ENCODE measurements around the gene WDFY4. TPM values are rescaled to one million over a fixed set of nuclear protein-coding genes. Genes with fewer than 3 reads are reported as not detected.

WDFY4 gene
- total RNA-seq, 3 donors from 2014 or later, result 0.53 to 3.9 (median 0.89) TPM

DNA sequence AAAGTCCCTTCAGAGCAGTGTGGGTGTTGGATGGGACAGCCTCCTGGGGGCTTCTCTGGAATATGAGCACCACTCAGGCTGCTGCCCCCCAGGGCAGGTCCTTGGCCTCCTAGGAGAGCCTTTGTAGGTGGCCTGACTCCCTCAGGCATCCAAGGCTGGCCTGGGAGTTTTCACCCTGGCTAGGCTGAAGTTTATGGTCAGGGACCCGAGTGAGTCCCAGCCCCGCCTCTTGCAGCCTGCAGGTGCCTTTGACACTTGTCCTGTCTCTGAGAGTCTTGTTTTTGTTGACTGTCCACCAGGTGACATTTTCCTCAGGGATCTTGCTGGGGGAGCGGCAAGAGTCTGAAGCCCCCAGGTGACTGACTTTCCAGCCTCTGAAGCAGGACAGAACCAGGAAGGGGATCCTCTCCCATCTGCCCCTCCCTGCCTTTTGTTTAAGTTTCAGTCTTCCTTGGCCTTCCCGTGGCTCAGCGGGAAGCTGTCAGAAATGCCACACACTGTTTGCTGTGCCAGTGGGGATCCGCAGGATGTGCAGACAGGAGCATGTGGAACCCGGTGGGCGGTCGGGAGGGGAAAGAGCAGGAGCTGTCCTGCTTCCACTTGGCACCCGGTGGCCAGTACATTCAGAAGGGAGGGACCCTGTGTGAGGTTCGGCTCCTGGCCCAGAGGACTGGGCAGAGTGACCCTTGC lies 195.5 kb downstream of the WDFY4 start:
- Mint-ChIP-seq H3K4me3 (no peak overlapping the region), H3K4me1 (ENCODE audit: low read depth) (no peaks in the 10 kb centered on the region), H3K27me3 (ENCODE audit: low read depth) (peaks cover 4% of the 10 kb centered on the region), H3K9me3 (no peaks in the 10 kb centered on the region), H3K36me3 (ENCODE audit: insufficient read depth) (no peaks in the 10 kb centered on the region)
- no peak for DNase-seq
- ATAC-seq, result no peak

DNA sequence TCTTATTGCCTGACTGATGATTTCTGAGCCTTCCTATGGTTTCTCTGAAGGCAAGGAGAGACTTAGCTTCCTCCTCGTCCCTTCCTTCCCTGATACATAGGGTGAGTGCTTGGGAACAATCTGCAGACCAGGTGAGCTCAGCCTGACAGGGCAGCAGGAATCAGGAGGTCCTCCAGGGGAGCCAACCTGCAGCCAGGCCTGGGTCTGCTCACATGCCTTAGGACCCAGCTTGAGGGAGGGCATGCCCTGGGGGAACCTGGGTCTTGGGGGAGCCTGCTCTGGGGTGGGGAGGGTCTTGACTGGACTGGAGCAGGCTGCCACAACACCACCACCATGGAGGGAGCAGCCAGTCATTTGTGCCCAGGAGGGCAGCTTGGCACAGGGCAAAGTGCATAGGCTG lies 197.3 kb downstream of the WDFY4 start:
- ATAC-seq (no peak), DNase-seq (no peak)
- Mint-ChIP-seq H3K4me3 (no peak overlapping the region), H3K36me3 (ENCODE audit: insufficient read depth) (no peaks in the 10 kb centered on the region), H3K4me1 (ENCODE audit: low read depth) (no peaks in the 10 kb centered on the region), H3K9me3 (no peaks in the 10 kb centered on the region), H3K27me3 (ENCODE audit: low read depth) (peaks cover 4% of the 10 kb centered on the region)

DNA sequence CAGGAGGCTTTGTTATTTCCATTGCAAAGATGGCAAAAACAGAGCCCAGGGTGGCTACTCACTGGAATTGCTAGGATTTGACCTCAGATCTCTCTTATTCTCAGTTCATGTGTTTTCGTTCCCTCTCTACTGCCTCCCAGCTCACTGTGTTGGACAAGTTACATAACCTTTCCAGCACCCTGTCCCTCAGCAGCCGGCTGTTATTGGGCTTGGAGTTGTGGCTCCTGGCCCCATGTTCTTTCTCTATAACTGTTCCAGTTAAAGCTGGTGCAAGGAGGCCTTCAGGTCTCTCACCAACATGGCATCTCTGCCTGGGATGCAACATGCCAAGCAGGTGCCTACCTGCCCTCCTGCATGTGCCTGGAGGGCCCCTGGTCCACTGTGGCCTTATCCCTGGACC lies 198.2 kb downstream of the WDFY4 start:
- ATAC-seq (no peak), DNase-seq (no peak)
- Mint-ChIP-seq H3K4me3 (no peak overlapping the region), H3K4me1 (ENCODE audit: low read depth) (no peaks in the 10 kb centered on the region), H3K9me3 (no peaks in the 10 kb centered on the region), H3K36me3 (ENCODE audit: insufficient read depth) (no peaks in the 10 kb centered on the region), H3K27me3 (ENCODE audit: low read depth) (peaks cover 4% of the 10 kb centered on the region)

DNA sequence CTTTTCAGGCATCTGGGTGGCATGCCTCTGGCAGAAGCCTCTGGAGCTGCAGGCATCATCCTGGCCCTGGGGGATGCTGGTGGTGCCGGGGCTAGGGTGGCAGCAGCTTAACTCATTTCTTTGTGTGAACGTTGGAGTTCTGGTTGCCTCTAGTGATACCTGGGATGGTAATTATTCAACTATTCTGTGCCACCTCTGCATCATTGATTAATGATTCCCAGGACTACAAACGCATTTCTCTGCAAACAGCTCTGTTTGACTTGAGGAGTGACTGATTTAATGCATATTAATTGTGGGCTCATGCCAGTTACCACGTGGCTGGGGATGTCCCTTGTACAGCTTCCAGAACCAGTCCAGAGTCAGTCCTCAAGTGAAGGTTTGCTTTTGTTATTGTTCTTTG lies 199.0 kb downstream of the WDFY4 start:
- no peaks in the 10 kb centered on the region for H3K36me3 Mint-ChIP-seq (ENCODE audit: insufficient read depth)
- peaks cover 6% of the 10 kb centered on the region for H3K27me3 Mint-ChIP-seq (ENCODE audit: low read depth)
- DNase-seq (no peak), ATAC-seq (no peak)
- H3K4me3 Mint-ChIP-seq, result no peak overlapping the region
- H3K9me3 Mint-ChIP-seq, result no peaks in the 10 kb centered on the region
- H3K4me1 Mint-ChIP-seq (ENCODE audit: low read depth), result no peaks in the 10 kb centered on the region

DNA sequence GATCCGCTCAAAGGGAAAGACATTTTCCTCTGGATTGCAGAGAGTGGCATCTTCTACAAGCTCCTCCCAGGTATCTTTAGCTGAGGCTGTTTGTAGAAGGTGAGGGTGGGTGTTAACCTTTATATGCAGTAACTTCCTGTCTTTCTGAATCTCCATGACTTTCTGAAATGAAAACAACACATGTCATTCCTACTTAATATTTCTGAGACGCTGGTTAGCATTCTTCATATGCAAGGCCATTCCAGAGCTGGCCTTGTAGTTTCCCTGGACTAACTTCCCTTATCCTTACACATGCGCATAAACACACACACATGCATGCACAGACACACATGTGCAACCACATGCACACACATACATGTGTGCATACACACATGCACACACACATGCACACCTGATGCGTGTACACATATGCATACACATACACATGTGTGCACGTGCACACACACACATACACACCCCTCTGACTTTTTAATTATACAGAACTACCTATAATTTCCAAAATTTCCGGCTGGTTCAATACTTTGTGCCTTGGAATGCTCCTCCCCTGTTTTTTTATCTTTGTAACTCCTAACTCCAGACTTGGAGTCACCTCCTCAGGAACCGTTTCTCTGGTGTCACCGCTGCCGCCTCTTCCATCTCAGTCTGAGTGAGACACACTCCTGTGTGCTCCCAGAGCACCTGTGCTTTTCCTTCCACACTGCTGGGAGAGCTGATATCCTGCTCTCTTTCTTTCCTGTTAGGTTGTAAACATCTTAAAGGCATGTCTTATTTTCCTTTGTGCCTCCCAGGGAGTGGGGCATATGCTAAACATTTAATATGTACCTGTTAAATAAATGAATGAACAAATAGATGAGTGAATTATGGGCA lies 199.7 kb downstream of the WDFY4 start:
- ATAC-seq (no peak), DNase-seq (no peak)
- H3K36me3 Mint-ChIP-seq (ENCODE audit: insufficient read depth), result no peaks in the 10 kb centered on the region
- H3K4me1 Mint-ChIP-seq (ENCODE audit: low read depth), result no peaks in the 10 kb centered on the region
- H3K4me3 Mint-ChIP-seq, result no peak overlapping the region
- H3K9me3 Mint-ChIP-seq, result no peaks in the 10 kb centered on the region
- H3K27me3 Mint-ChIP-seq (ENCODE audit: low read depth), result peaks cover 6% of the 10 kb centered on the region

DNA sequence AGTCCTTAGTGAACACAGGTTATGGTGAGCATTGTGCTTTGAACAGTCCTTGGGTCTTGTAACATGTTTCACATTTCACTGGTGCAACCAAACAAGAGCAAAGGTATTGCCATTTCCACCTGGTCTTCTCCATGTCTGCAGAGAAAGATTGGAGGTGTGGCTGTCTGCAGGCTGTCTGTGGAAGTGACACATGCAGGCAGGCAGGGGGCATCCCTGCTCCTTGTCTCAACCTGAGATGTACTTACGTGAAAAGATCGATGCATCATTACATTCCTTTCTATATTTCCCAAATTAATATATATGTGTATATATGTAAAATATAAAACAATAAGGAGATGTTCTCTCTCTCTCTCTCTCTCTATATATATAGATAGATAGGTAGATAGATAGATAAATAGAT lies 200.7 kb downstream of the WDFY4 start:
- H3K9me3 Mint-ChIP-seq, result no peaks in the 10 kb centered on the region
- DNase-seq, result no peak
- no peaks in the 10 kb centered on the region for H3K4me1 Mint-ChIP-seq (ENCODE audit: low read depth)
- H3K4me3 Mint-ChIP-seq, result no peak overlapping the region
- no peaks in the 10 kb centered on the region for H3K36me3 Mint-ChIP-seq (ENCODE audit: insufficient read depth)
- H3K27me3 Mint-ChIP-seq (ENCODE audit: low read depth), result peaks cover 6% of the 10 kb centered on the region
- ATAC-seq, result no peak

DNA sequence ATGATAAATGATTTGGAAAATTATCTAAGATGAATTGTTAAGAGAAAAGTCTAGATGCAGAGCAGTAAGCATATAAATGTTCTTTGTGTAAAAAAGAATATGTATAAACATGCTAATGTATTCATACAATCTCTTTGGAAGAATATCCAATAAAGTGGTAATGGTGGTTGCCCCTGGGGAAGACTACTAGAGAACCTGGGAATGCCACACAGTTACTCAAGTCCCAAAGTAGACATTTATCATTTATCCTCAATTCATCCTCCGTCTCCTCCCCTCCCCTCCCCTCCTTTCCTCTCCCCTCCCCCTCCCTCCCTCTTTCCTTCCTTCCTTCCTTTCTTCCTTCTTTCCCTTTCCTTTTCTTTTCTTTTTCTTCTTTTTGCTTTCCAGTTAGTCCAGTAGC lies 203.3 kb downstream of the WDFY4 start:
- no peak for ATAC-seq
- Mint-ChIP-seq H3K36me3 (ENCODE audit: insufficient read depth) (no peaks in the 10 kb centered on the region), H3K4me1 (ENCODE audit: low read depth) (no peaks in the 10 kb centered on the region), H3K9me3 (no peaks in the 10 kb centered on the region), H3K4me3 (no peak overlapping the region), H3K27me3 (ENCODE audit: low read depth) (peaks cover 6% of the 10 kb centered on the region)
- no peak for DNase-seq

DNA sequence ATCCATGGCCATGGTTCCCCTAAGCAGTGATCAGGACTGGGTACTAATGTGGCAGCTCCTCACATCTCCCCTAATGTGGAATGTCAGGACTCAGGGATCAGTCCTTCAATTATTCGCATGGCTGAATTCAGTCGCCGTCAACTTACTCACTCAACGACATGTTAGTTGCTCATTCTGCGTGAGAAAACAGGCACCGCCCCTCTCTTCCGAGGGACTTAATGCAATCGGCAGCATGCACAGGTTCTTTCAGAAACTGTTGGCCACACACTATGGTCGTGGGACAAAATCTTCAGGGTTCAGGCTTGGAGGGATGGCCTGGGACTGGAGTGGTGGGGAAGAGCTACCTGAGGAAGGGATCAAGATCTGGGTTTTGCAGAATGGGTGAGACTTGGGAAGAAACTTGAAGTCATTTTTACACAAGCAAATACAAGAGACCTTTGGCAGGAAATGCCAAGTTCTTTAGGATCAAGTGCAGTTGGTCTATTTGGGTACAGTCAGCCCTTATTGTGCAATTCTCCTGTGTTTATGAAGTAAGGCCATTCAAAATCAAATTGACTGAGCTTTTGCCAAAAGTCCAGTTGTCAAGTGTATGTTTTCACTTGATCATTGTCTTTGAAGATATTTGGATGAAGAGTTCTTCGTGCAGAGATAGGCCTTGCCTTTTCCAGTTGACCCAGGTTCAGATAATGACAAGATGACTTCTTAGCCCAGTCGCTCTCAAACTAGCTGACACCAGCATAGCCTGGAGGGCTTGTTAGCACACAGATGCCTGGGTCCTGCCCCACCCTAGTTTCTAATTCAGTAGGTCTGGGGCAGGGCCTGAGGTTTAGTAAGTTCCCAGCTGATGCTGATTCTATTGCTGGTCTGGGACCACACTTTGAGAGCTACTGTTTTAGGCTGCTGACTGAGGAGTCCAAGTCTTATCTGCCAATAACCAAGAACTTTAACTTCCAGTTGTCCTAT lies 206.5 kb downstream of the WDFY4 start:
- DNase-seq (no peak), ATAC-seq (no peak)
- peaks cover 2% of the 10 kb centered on the region for H3K27me3 Mint-ChIP-seq (ENCODE audit: low read depth)
- no peak overlapping the region for H3K4me3 Mint-ChIP-seq
- no peaks in the 10 kb centered on the region for H3K36me3 Mint-ChIP-seq (ENCODE audit: insufficient read depth)
- H3K4me1 Mint-ChIP-seq (ENCODE audit: low read depth), result no peaks in the 10 kb centered on the region
- no peaks in the 10 kb centered on the region for H3K9me3 Mint-ChIP-seq

DNA sequence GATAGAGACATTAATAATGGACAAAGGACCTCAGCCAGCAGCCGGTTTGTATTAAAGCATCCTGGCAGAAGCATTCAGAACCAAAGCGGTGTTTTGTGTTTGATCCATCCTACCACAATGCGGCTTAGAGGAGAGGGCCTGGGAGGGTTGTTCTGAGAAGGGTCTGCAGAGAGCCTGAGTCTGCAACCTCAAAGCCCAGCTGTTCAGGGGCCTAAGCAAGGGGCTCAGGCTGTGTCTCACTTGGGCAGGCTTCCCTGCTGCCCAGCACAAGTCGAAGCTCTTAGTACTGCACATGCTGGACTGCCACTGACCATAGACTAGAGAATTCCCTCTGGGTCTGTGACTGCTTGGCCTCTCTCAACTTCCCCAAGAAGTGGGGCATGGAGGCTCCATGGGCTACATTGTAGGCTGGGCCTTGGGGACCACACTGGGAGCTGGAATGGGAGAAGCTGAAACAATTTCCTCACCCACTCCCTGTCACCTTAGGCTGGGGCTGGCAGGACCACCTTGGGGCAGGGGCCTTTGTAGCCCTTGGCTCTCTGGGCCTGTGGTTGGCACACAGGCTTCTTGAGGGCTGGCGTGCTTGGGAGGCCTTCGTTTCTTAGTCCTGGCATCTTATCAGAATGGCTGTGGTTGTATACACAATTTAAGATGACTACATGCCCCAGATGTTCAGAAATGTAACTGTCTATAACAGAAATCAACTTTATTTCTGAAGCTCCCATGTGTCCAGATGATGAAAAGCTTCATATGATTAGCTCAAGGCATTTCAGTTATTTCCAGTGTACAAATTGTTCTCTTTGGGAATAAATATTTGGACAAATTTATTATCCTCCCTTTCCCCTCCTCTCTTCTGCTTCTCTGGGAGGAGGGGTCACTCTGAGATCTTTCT lies 210.5 kb downstream of the WDFY4 start:
- Mint-ChIP-seq H3K4me1 (ENCODE audit: low read depth) (no peaks in the 10 kb centered on the region), H3K9me3 (no peaks in the 10 kb centered on the region), H3K4me3 (no peak overlapping the region), H3K27me3 (ENCODE audit: low read depth) (no peaks in the 10 kb centered on the region), H3K36me3 (ENCODE audit: insufficient read depth) (no peaks in the 10 kb centered on the region)
- DNase-seq (no peak), ATAC-seq (no peak)

DNA sequence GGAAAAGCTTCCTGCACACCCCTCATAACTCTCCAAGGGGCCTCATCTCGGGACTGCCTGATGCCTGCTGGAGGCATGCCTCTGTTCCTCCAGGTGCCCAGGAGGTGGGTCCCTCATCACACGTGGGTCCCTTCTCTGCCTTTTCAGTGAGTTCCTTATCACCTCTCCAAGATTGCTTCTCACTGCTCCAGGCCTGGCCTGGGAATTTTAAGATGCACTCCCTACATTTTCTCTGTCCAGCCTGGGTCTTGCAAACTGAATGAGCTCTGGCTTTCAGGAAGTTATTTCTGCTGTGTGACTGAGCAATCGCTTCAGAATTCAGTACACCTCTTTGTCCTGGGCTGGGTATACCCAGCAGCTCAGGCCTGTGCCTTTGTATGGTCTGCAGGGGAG lies 211.1 kb downstream of the WDFY4 start:
- no peak overlapping the region for H3K4me3 Mint-ChIP-seq
- no peaks in the 10 kb centered on the region for H3K36me3 Mint-ChIP-seq (ENCODE audit: insufficient read depth)
- H3K4me1 Mint-ChIP-seq (ENCODE audit: low read depth), result no peaks in the 10 kb centered on the region
- no peaks in the 10 kb centered on the region for H3K27me3 Mint-ChIP-seq (ENCODE audit: low read depth)
- H3K9me3 Mint-ChIP-seq, result no peaks in the 10 kb centered on the region
- ATAC-seq (no peak), DNase-seq (no peak)

DNA sequence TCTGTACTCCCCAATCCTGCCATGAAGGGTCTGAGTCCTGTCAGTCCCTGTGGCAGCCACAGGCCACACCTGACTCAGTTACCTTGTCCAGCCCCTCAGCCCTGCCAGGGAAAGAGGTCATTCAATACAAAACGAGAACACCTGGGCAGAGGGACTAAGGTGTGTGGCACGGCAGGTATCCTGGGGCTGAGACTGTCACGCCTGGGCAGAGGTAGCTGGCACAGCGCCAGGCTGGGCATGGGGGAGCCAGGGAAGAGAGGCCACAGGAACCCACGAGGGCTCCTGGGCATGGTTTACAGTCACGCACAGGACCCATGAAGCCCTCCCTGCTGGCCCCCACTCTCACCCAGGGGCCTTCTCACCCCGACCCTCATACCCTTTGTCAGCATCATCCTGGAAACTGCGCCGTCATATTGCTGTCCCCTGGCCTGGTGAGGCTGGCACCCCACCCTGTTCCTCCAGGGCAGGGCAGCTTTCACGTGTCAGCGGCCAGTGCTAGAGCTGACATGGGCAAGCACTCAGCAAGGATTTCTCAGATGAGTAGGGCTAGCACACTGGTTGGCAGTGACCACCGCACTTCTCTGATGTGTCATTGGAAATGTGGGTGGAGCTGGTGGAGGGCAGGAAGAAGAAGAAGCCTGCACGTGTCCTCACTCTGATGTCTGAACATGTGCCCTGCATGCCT lies 212.2 kb downstream of the WDFY4 start:
- ATAC-seq, result no peak
- Mint-ChIP-seq H3K4me1 (ENCODE audit: low read depth) (no peaks in the 10 kb centered on the region), H3K4me3 (no peak overlapping the region), H3K36me3 (ENCODE audit: insufficient read depth) (no peaks in the 10 kb centered on the region), H3K27me3 (ENCODE audit: low read depth) (no peaks in the 10 kb centered on the region), H3K9me3 (peaks cover 3% of the 10 kb centered on the region)
- DNase-seq, result no peak

DNA sequence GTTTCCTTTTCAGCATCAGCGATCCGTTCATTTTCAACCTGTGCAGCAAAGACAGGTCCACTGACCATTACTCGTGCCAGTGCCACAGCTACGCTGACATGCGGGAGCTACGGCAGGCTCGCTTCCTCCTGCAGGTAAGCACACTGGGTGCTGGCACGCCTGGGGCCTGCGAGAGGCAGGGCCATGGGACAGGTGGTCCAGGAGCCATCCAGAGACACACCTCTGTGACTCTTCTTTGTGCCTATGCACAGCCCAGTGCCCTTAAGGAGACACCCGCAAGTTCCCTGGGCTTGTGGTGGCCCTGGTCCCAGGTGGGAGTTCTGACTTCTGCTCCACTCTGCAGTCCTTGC lies 212.7 kb downstream of the WDFY4 start:
- Mint-ChIP-seq H3K4me1 (ENCODE audit: low read depth) (no peaks in the 10 kb centered on the region), H3K9me3 (peaks cover 4% of the 10 kb centered on the region), H3K36me3 (ENCODE audit: insufficient read depth) (no peaks in the 10 kb centered on the region), H3K4me3 (no peak overlapping the region), H3K27me3 (ENCODE audit: low read depth) (no peaks in the 10 kb centered on the region)
- ATAC-seq (no peak), DNase-seq (no peak)

DNA sequence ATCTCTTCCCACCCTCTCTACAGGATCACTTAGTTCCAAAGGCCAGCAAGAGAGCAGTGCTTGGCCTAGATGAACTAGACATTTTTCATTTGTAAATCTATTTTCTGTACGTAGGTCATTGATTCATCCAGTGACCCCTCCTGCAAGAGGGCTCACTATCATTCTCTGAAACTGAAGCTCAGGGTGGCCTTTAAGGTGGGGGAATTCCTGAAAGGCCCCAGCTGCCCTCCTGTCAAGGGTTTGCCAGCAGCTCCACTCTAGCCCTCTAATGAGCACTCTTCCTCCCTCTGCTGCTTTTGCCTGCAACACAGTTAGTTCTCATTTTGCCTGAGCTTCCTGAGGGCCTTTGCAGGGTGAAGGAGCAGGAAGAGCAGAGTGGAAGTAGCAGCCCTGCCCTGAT lies 213.8 kb downstream of the WDFY4 start:
- no peaks in the 10 kb centered on the region for H3K36me3 Mint-ChIP-seq (ENCODE audit: insufficient read depth)
- H3K4me3 Mint-ChIP-seq, result no peak overlapping the region
- no peaks in the 10 kb centered on the region for H3K27me3 Mint-ChIP-seq (ENCODE audit: low read depth)
- H3K9me3 Mint-ChIP-seq, result peaks cover 4% of the 10 kb centered on the region
- H3K4me1 Mint-ChIP-seq (ENCODE audit: low read depth), result no peaks in the 10 kb centered on the region
- DNase-seq (no peak), ATAC-seq (no peak)

Measured in activated T-cell treated with anti-CD3 and anti-CD28 coated beads, Interleukin-2, amount 50 U/mL, for 4 hours (primary cell).